CD4-positive, alpha-beta T cell (primary cell): ENCODE results near the gene CCDC187. TPM values are rescaled to one million over a fixed set of nuclear protein-coding genes. Genes with fewer than 3 reads are reported as not detected.

Source experiments
- ATAC-seq: fragments of 200-7000 bp; cut with Tn5 transposase; one replicate; pipeline ENCODE4 v1.10.0; 2022; ENCODE audit warnings: mild to moderate bottlenecking; ENCODE audit not compliant: poor library complexity
- CTCF ChIA-PET: fragments of 350-600 bp; sonication (Branson Sonifier 250); formaldehyde crosslinking; loops from one replicate; lab custom pipeline; 2021; ENCODE audit warnings: antibody characterized with exemption, inconsistent platforms; lab: Charles Lee
- POLR2A ChIA-PET: fragments of 350-600 bp; sonication (Branson Sonifier 250); formaldehyde crosslinking; loops from one replicate; lab custom pipeline; 2021; ENCODE audit warnings: antibody characterized with exemption, inconsistent platforms; lab: Charles Lee
- DNase-seq, 14 experiments: peaks; one replicate each; pipeline ENCODE4 v3.0.0-alpha.2; 2013 to 2020; ENCODE audit warnings: mixed read lengths in 2 of 14
- H3K27ac ChIP-seq, 2 donors: one replicate each; pipeline versions ENCODE4 v1.5.1 to v1.7.0; 2013; ENCODE audit warnings: low read length in 2 of 2, low read depth in 1 of 2, mild to moderate bottlenecking in 1 of 2
- H3K27me3 ChIP-seq, 2 experiments: 1 replicate in 1 of 2; 2 replicates in 1 of 2; pipeline versions ENCODE4 v1.6.1 to v1.7.0; 2013; ENCODE audit warnings: low read length in 2 of 2, control low read depth in 1 of 2, mild to moderate bottlenecking in 1 of 2, moderate library complexity in 1 of 2; ENCODE audit not compliant: insufficient read depth in 2 of 2, control insufficient read depth in 1 of 2
- H3K36me3 ChIP-seq: one replicate; pipeline ENCODE4 v1.6.1; 2013; ENCODE audit warnings: low read length, control low read depth; ENCODE audit not compliant: insufficient read depth
- H3K4me1 ChIP-seq: one replicate; pipeline ENCODE4 v1.6.1; 2013; ENCODE audit warnings: low read length, control low read depth; ENCODE audit not compliant: insufficient read depth
- H3K4me3 ChIP-seq: one replicate; pipeline ENCODE4 v1.5.1; 2013; ENCODE audit warnings: mild to moderate bottlenecking, low read length, moderate library complexity
- H3K9me3 ChIP-seq, 2 experiments: 1 replicate in 1 of 2; 2 replicates in 1 of 2; pipeline versions ENCODE4 v1.6.1 to v1.7.0; 2013; ENCODE audit warnings: low read length in 2 of 2, mild to moderate bottlenecking in 2 of 2, control low read depth in 1 of 2, moderate library complexity in 1 of 2; ENCODE audit not compliant: control insufficient read depth in 1 of 2, insufficient read depth in 1 of 2
- H3K27ac Mint-ChIP-seq: one replicate; pipeline ENCODE4 v1.8.0; 2020; ENCODE audit warnings: mixed read lengths
- H3K27me3 Mint-ChIP-seq: one replicate; pipeline ENCODE4 v1.8.0; 2021; ENCODE audit warnings: mixed read lengths
- H3K36me3 Mint-ChIP-seq: one replicate; pipeline ENCODE4 v1.8.0; 2021; ENCODE audit warnings: low read depth, mixed read lengths
- H3K4me1 Mint-ChIP-seq: one replicate; pipeline ENCODE4 v1.8.0; 2021; ENCODE audit warnings: low read depth, mixed read lengths
- H3K4me3 Mint-ChIP-seq: one replicate; pipeline ENCODE4 v1.8.0; 2020; ENCODE audit warnings: mild to moderate bottlenecking, mixed read lengths
- H3K9me3 Mint-ChIP-seq: one replicate; pipeline ENCODE4 v1.8.0; 2020; ENCODE audit warnings: mixed read lengths
- CTCF ChIP-seq: fragments of 200-600 bp; IDR thresholded peaks from one replicate; pipeline ENCODE4 v1.8.0; 2022; ENCODE audit warnings: antibody characterized with exemption, mild to moderate bottlenecking
- intact Hi-C, 2 experiments: fragments of 100-400 bp; cut with DNase I in 1 of 2; cut with micrococcal nuclease in 1 of 2; formaldehyde crosslinking; loops; one replicate each; pipeline versions ENCODE4 v1.15.1 to v1.9.0; 2023 to 2025; cut with DNase I, micrococcal nuclease
- total RNA-seq, 174 experiments: library from RNA in 2 of 174; stranded (reverse) in 2 of 174; gene quantifications; one replicate each; pipeline ENCODE4 v1.2.3 and lab custom pipeline; 2021 to 2026

CCDC187 gene
- total RNA-seq, 2 experiments from 2014 or later: not detected

- peaks cover 9% of the 10 kb centered on the region for H3K4me1 ChIP-seq
- peaks cover 5% of the 10 kb centered on the region for H3K4me1 Mint-ChIP-seq
- DNase-seq (no peak), ATAC-seq (no peak)
- no peak for TF ChIP-seq CTCF
- no peaks in the 10 kb centered on the region for H3K9me3 Mint-ChIP-seq
- intact Hi-C loops: loop anchor here in 1 of 2 experiments (5.0 to 10.0 kb wide), 2 partner anchors 313 to 676 kb away; no protein-coding TSS in a partner anchor
- H3K4me3 Mint-ChIP-seq: no peak overlapping the region
- H3K27ac ChIP-seq: no peak overlapping the region
- no peak overlapping the region for H3K4me3 ChIP-seq
- no peaks in the 10 kb centered on the region for H3K36me3 ChIP-seq
- H3K27me3 ChIP-seq: no peaks in the 10 kb centered on the region
- CTCF ChIA-PET: no interaction called here
- no peaks in the 10 kb centered on the region for H3K36me3 Mint-ChIP-seq
- H3K27ac Mint-ChIP-seq: no peak overlapping the region
- POLR2A ChIA-PET: no interaction called here
- peaks cover 0 to 5% of the 10 kb centered on the region in 2 experiments for H3K9me3 ChIP-seq
- peaks cover 5% of the 10 kb centered on the region for H3K27me3 Mint-ChIP-seq
Measured at GRCh38 chr9:136280535-136281315, 23.2 kb downstream of the CCDC187 start.

- CTCF ChIA-PET: no interaction called here
Measured at GRCh38 chr9:136279471-136279870, 24.4 kb downstream of the CCDC187 start.

GRCh38 chr9:136278894-136279293, 25.0 kb downstream of the CCDC187 start:
- peaks cover 5% of the 10 kb centered on the region for H3K27me3 Mint-ChIP-seq
- peaks cover 8% of the 10 kb centered on the region for H3K4me1 ChIP-seq
- H3K9me3 Mint-ChIP-seq: no peaks in the 10 kb centered on the region
- no peak overlapping the region for H3K4me3 ChIP-seq
- no peak for ATAC-seq
- POLR2A ChIA-PET: no interaction called here
- no peak overlapping the region for H3K27ac ChIP-seq
- TF ChIP-seq CTCF: no peak
- CTCF ChIA-PET: no interaction called here
- H3K36me3 Mint-ChIP-seq: no peaks in the 10 kb centered on the region
- intact Hi-C loops: no loop called here
- DNase-seq: no peak
- no peaks in the 10 kb centered on the region for H3K36me3 ChIP-seq
- no peaks in the 10 kb centered on the region for H3K27me3 ChIP-seq
- no peak overlapping the region for H3K27ac Mint-ChIP-seq
- H3K4me3 Mint-ChIP-seq: no peak overlapping the region
- peaks cover 5% of the 10 kb centered on the region for H3K4me1 Mint-ChIP-seq
- H3K9me3 ChIP-seq: peaks cover 0 to 5% of the 10 kb centered on the region in 2 experiments

More at GRCh38 chr9:136279471-136279870, 24.4 kb downstream of the CCDC187 start:
- H3K4me3 ChIP-seq: no peak overlapping the region
- Mint-ChIP-seq H3K9me3 (no peaks in the 10 kb centered on the region), H3K36me3 (no peaks in the 10 kb centered on the region), H3K27ac (no peak overlapping the region), H3K27me3 (peaks cover 5% of the 10 kb centered on the region), H3K4me3 (no peak overlapping the region), H3K4me1 (peaks cover 5% of the 10 kb centered on the region)
- TF ChIP-seq CTCF: no peak
- no peak for DNase-seq
- intact Hi-C loops: no loop called here
- no peak overlapping the region for H3K27ac ChIP-seq
- POLR2A ChIA-PET: no interaction called here
- peaks cover 0 to 5% of the 10 kb centered on the region in 2 experiments for H3K9me3 ChIP-seq
- peaks cover 9% of the 10 kb centered on the region for H3K4me1 ChIP-seq
- no peaks in the 10 kb centered on the region for H3K36me3 ChIP-seq
- ATAC-seq: no peak
- no peaks in the 10 kb centered on the region for H3K27me3 ChIP-seq
